Kidney (tissue), 14 donors: Measurements from ENCODE around the gene NTF3. TPM values are rescaled to one million over a fixed set of nuclear protein-coding genes. Genes with fewer than 3 reads are reported as not detected.
"Not testable (repeated sequence)": the region's sequence is repeated elsewhere in the genome, so short reads cannot be mapped to it uniquely, and the experiment has no call there.

Source experiments
- DNase-seq, 5 donors: peaks; one replicate each; pipeline ENCODE4 v3.0.0-alpha.2; 2013 to 2020
- FAIRE-seq: peaks from 2 replicates; lab custom pipeline; 2012; peaks lifted over from hg19 to GRCh38; lab: Jason Lieb, UNC
- H3K27ac ChIP-seq, 2 donors: one replicate each; pipeline ENCODE4 v1.7.0; 2013; ENCODE audit warnings: low read depth in 2 of 2, low read length in 2 of 2, inconsistent platforms in 1 of 2
- H3K27me3 ChIP-seq: one replicate; pipeline ENCODE4 v1.7.1; 2013; ENCODE audit warnings: low read length, inconsistent platforms; ENCODE audit not compliant: control insufficient read depth, insufficient read depth
- H3K36me3 ChIP-seq, 3 donors: one replicate each; pipeline versions ENCODE4 v1.7.0 to v1.7.1; 2013; ENCODE audit warnings: low read length in 3 of 3, control low read depth in 1 of 3, inconsistent platforms in 1 of 3; ENCODE audit not compliant: insufficient read depth in 3 of 3, control insufficient read depth in 2 of 3
- H3K4me1 ChIP-seq, 3 donors: one replicate each; pipeline versions ENCODE4 v1.7.0 to v1.7.1; 2013; ENCODE audit warnings: low read length in 3 of 3, inconsistent platforms in 1 of 3, low read depth in 1 of 3; ENCODE audit not compliant: control insufficient read depth in 2 of 3, insufficient read depth in 2 of 3
- H3K4me3 ChIP-seq, 3 donors: one replicate each; pipeline versions ENCODE4 v1.7.0 to v1.8.1; 2013; ENCODE audit warnings: low read length in 3 of 3, control low read depth in 1 of 3, inconsistent platforms in 1 of 3
- H3K9ac ChIP-seq, 3 donors: one replicate each; pipeline versions ENCODE4 v1.7.0 to v1.7.1; 2013; ENCODE audit warnings: low read length in 3 of 3, control low read depth in 1 of 3, inconsistent platforms in 1 of 3
- H3K9me3 ChIP-seq, 3 donors: one replicate each; pipeline versions ENCODE4 v1.7.0 to v1.7.1; 2013; ENCODE audit warnings: low read length in 3 of 3, control low read depth in 1 of 3, inconsistent platforms in 1 of 3; ENCODE audit not compliant: control insufficient read depth in 2 of 3, insufficient read depth in 1 of 3
- CTCF ChIP-seq: IDR thresholded peaks from 3 replicates; pipeline ENCODE4 v1.5.1; 2012; ENCODE audit warnings: mild to moderate bottlenecking, moderate library complexity, borderline replicate concordance; ENCODE audit not compliant: insufficient read depth; ENCODE audit errors: extremely low read depth
- intact Hi-C: fragments of 100-400 bp; cut with DNase I; formaldehyde crosslinking; loops from one replicate; pipeline ENCODE4 v1.11.1; 2022
- polyA plus RNA-seq: library from polyadenylated mRNA; stranded (reverse); fragments of 350-450 nt; fragmentation: Illumina TruSeq; extraction: RNeasy Lipid Tissue Mini Kit (QIAGEN cat#74804); gene quantifications from one replicate; pipeline ENCODE4 v1.2.3, GENCODE V29; 2014; ENCODE audit warnings: low read depth, low replicate concordance; ENCODE audit not compliant: insufficient read depth
- total RNA-seq: library from RNA; stranded (reverse); fragmentation: NEBNext Ultra II Directional; extraction: Animal tissue kit (Norgen Biotek cat#: 25700); gene quantifications from one replicate; pipeline ENCODE4 v1.2.1, GENCODE V29; 2021
- donor health status: control.
- donor health status: control.
- donor health status: control.
- donor health status: control.
- donor health status: control.
- donor health status: DM: yes; HTN: yes; CAD: no.
- donor health status: Normal renal cell carcinoma (clear cell type).

NTF3 gene
- total and polyA plus RNA-seq, 2 donors from 2014 or later, result 2.9 to 3.5 TPM

- Histone ChIP-seq H3K4me1 (no peaks in the 10 kb centered on the region), H3K27ac (no peak overlapping the region), H3K9me3 (no peaks in the 10 kb centered on the region), H3K4me3 (no peak overlapping the region), H3K9ac (no peak overlapping the region), H3K36me3 (no peaks in the 10 kb centered on the region), H3K27me3 (no peaks in the 10 kb centered on the region)
- intact Hi-C loops, result no loop called here
- TF ChIP-seq CTCF, result no peak
- DNase-seq (no peak), FAIRE-seq (no peak)
Measured at GRCh38 chr12:5533368-5533767, 101.5 kb downstream of the NTF3 start.

GRCh38 chr12:5534426-5535199, 102.7 kb downstream of the NTF3 start:
- Histone ChIP-seq H3K9me3 (no peaks in the 10 kb centered on the region), H3K36me3 (no peaks in the 10 kb centered on the region), H3K9ac (no peak overlapping the region), H3K27me3 (no peaks in the 10 kb centered on the region), H3K4me3 (no peak overlapping the region), H3K4me1 (no peaks in the 10 kb centered on the region), H3K27ac (no peak overlapping the region)
- FAIRE-seq (no peak), DNase-seq (no peak)
- intact Hi-C loops, result no loop called here
- TF ChIP-seq CTCF, result no peak

- Histone ChIP-seq H3K4me3 (no peak overlapping the region), H3K27me3 (no peaks in the 10 kb centered on the region), H3K36me3 (no peaks in the 10 kb centered on the region), H3K4me1 (no peaks in the 10 kb centered on the region), H3K9me3 (no peaks in the 10 kb centered on the region), H3K27ac (no peak overlapping the region), H3K9ac (no peak overlapping the region)
- TF ChIP-seq CTCF, result no peak
- no peak for FAIRE-seq
- DNase-seq, result no peak
- intact Hi-C loops, result no loop called here
Measured at GRCh38 chr12:5535541-5535940, 103.6 kb downstream of the NTF3 start.

GRCh38 chr12:5537026-5537615, 105.2 kb downstream of the NTF3 start:
- H3K4me3 ChIP-seq, H3K36me3 ChIP-seq, H3K9me3 ChIP-seq, H3K4me1 ChIP-seq, H3K27ac ChIP-seq, H3K27me3 ChIP-seq, intact Hi-C loops, H3K9ac ChIP-seq, FAIRE-seq: not testable (repeated sequence)
- DNase-seq, result peak in 2 of 5 donors; percentile 35 to 40
